HEK293 (cell line): ENCODE data around the gene CITED4.

Experiments
- CTCF ChIA-PET: fragments of 350-600 bp; formaldehyde crosslinking; extraction: SDS; loops from one replicate; lab custom pipeline; 2021; ENCODE audit warnings: antibody characterized with exemption; lab: Yijun Ruan, JAX
- POLR2A ChIA-PET: fragments of 300-600 bp; formaldehyde crosslinking; extraction: SDS; loops from one replicate; lab custom pipeline; 2020; ENCODE audit warnings: antibody characterized with exemption, inconsistent platforms; lab: Yijun Ruan, JAX
- H3K27ac ChIP-seq: fragments of 200-500 bp; sonication (Bioruptor generic); 2 replicates; pipeline ENCODE4 v1.5.1; 2014; ENCODE audit warnings: low read depth, low read length, control low read depth, inconsistent platforms; ENCODE audit errors: extremely low read depth
- H3K36me3 ChIP-seq, 2 experiments: fragments of 200-500 bp in 1 of 2; sonication (Bioruptor generic) in 1 of 2; 1 replicate in 1 of 2; 2 replicates in 1 of 2; pipeline ENCODE4 v1.5.1; 2014 to 2017; ENCODE audit warnings: inconsistent platforms in 2 of 2, low read length in 2 of 2; ENCODE audit not compliant: control insufficient read depth in 2 of 2, insufficient read depth in 1 of 2
- H3K4me1 ChIP-seq: fragments of 200-500 bp; sonication (Bioruptor generic); 2 replicates; pipeline ENCODE4 v1.5.1; 2014; ENCODE audit warnings: mild to moderate bottlenecking, low read length, inconsistent platforms; ENCODE audit not compliant: control insufficient read depth, insufficient read depth
- H3K4me3 ChIP-seq: 2 replicates; pipeline ENCODE4 v1.5.1; 2011; ENCODE audit warnings: low read depth, mild to moderate bottlenecking, control low read depth, low read length, moderate library complexity
- H3K9me3 ChIP-seq: fragments of 200-500 bp; sonication (Bioruptor generic); 2 replicates; pipeline ENCODE4 v1.5.1; 2014; ENCODE audit warnings: low read depth, low read length, inconsistent platforms; ENCODE audit not compliant: control insufficient read depth, insufficient read depth
- EGR2 ChIP-seq: fragments of 450-650 bp; formaldehyde crosslinking; IDR thresholded peaks from 2 replicates; pipeline ENCODE4 v1.5.1; 2016; ENCODE audit warnings: low read depth, missing biosample characterization, missing genetic modification characterization
- SALL2 ChIP-seq: fragments of 450-650 bp; formaldehyde crosslinking; IDR thresholded peaks from 2 replicates; pipeline ENCODE4 v1.5.0; 2017; ENCODE audit warnings: missing biosample characterization, mild to moderate bottlenecking, missing genetic modification characterization, borderline replicate concordance
- ZBTB17 ChIP-seq: fragments of 450-650 bp; formaldehyde crosslinking; IDR thresholded peaks from 2 replicates; pipeline ENCODE4 v1.5.1; 2016; ENCODE audit warnings: missing biosample characterization, missing genetic modification characterization
- ZEB2 ChIP-seq: fragments of 450-650 bp; formaldehyde crosslinking; IDR thresholded peaks from 2 replicates; pipeline ENCODE4 v1.5.1; 2016; ENCODE audit warnings: missing biosample characterization, missing genetic modification characterization
- ZFHX2 ChIP-seq: fragments of 450-650 bp; formaldehyde crosslinking; conservative IDR thresholded peaks from 2 replicates; pipeline ENCODE4 v1.5.1; 2016; ENCODE audit warnings: missing biosample characterization, missing genetic modification characterization
- ZNF169 ChIP-seq: fragments of 450-650 bp; formaldehyde crosslinking; IDR thresholded peaks from 2 replicates; pipeline ENCODE4 v1.5.1; 2016; ENCODE audit warnings: missing biosample characterization, missing genetic modification characterization
- ZNF184 ChIP-seq: fragments of 450-650 bp; IDR thresholded peaks from 2 replicates; pipeline ENCODE4 v1.5.1; 2018; ENCODE audit warnings: missing biosample characterization, mild to moderate bottlenecking, missing genetic modification characterization
- ZNF350 ChIP-seq: fragments of 450-650 bp; formaldehyde crosslinking; IDR thresholded peaks from 2 replicates; pipeline ENCODE4 v1.5.0; 2017; ENCODE audit warnings: missing biosample characterization, mild to moderate bottlenecking, missing genetic modification characterization
- ZNF549 ChIP-seq: fragments of 450-650 bp; IDR thresholded peaks from 2 replicates; pipeline ENCODE4 v1.5.1; 2018; ENCODE audit warnings: missing biosample characterization, missing genetic modification characterization, mild to moderate bottlenecking, inconsistent platforms, moderate library complexity
- ZNF558 ChIP-seq: fragments of 450-650 bp; formaldehyde crosslinking; IDR thresholded peaks from 2 replicates; pipeline ENCODE4 v1.5.1; 2016; ENCODE audit warnings: missing biosample characterization, missing genetic modification characterization
- ZNF626 ChIP-seq: fragments of 450-650 bp; sonication (Bioruptor Pico); formaldehyde crosslinking; IDR thresholded peaks from 2 replicates; pipeline ENCODE4 v1.5.1; 2018; ENCODE audit warnings: missing biosample characterization, missing genetic modification characterization, inconsistent platforms
- ZNF701 ChIP-seq: fragments of 450-650 bp; formaldehyde crosslinking; IDR thresholded peaks from 2 replicates; pipeline ENCODE4 v1.5.1; 2016; ENCODE audit warnings: missing biosample characterization, missing genetic modification characterization
- ZNF830 ChIP-seq: fragments of 450-650 bp; IDR thresholded peaks from 2 replicates; pipeline ENCODE4 v1.5.0; 2018; ENCODE audit warnings: missing biosample characterization, missing genetic modification characterization, low read depth, mild to moderate bottlenecking, moderate library complexity
- ZNF843 ChIP-seq: fragments of 450-650 bp; formaldehyde crosslinking; IDR thresholded peaks from 2 replicates; pipeline ENCODE4 v1.5.1; 2016; ENCODE audit warnings: missing biosample characterization, missing genetic modification characterization
- ZSCAN30 ChIP-seq: fragments of 450-650 bp; IDR thresholded peaks from 2 replicates; pipeline ENCODE4 v1.5.1; 2018; ENCODE audit warnings: missing biosample characterization, mild to moderate bottlenecking, missing genetic modification characterization, moderate library complexity
- TF ChIP-seq, protein P1 (sequence below): fragments of 450-650 bp; formaldehyde crosslinking; IDR thresholded peaks from 2 replicates; pipeline ENCODE4 v1.5.1; 2016; ENCODE audit warnings: missing biosample characterization, missing genetic modification characterization
- TF ChIP-seq, protein P2 (sequence below): fragments of 450-650 bp; formaldehyde crosslinking; IDR thresholded peaks from 2 replicates; pipeline ENCODE4 v1.5.1; 2016; ENCODE audit warnings: missing biosample characterization, missing genetic modification characterization, borderline replicate concordance
- TF ChIP-seq, protein P3 (sequence below): fragments of 450-650 bp; formaldehyde crosslinking; IDR thresholded peaks from 2 replicates; pipeline ENCODE4 v1.5.1; 2017; ENCODE audit warnings: missing biosample characterization, missing genetic modification characterization
- TF ChIP-seq, protein P4 (sequence below): fragments of 450-650 bp; formaldehyde crosslinking; conservative IDR thresholded peaks from 2 replicates; pipeline ENCODE4 v1.5.1; 2016; ENCODE audit warnings: low read depth, missing biosample characterization, missing genetic modification characterization

Gene CITED4

DNA sequence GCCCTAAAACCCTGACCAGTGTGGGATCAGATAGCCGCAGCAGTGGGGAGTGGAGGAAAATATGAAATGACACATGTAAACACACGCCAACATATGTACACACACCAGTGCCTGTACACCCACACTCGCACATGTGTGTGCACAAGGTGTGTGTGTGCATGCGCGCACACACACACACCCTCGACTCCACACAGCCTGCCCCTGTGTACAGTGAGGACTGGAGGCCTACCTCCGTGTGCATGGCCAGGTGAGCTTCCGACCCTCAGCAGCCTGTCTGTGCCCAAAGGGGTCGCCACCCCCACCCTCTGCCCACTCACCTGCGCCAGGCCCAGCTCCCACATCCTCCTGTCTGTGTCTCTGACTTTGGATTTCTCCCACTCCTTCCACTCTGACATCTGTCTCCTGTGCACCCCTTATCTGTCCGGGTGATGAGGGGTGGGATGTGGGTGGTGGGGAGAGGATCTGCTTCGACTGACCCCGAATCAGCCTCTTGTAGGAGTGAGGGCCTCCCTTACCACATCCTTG lies 31.7 kb downstream of the CITED4 start:
- Histone ChIP-seq H3K27ac (no peak overlapping the region), H3K9me3 (no peaks in the 10 kb centered on the region), H3K36me3 (no peaks in the 10 kb centered on the region), H3K4me3 (no peak overlapping the region), H3K4me1 (no peaks in the 10 kb centered on the region)
- TF ChIP-seq ZFHX2 (tag by site-specific recombination) (peak; percentile 68), EGR2 (peak; percentile 75), ZEB2 (tag by site-specific recombination) (no peak)
- ChIA-PET CTCF (interaction anchor here (0.6 kb wide), 1 partner anchor 18 kb away, joined by 4 read pairs; no protein-coding TSS in a partner anchor), POLR2A (interaction anchor here (0.6 kb wide), 1 partner anchor 1860 kb away, joined by 4 read pairs; no protein-coding TSS in a partner anchor)

DNA sequence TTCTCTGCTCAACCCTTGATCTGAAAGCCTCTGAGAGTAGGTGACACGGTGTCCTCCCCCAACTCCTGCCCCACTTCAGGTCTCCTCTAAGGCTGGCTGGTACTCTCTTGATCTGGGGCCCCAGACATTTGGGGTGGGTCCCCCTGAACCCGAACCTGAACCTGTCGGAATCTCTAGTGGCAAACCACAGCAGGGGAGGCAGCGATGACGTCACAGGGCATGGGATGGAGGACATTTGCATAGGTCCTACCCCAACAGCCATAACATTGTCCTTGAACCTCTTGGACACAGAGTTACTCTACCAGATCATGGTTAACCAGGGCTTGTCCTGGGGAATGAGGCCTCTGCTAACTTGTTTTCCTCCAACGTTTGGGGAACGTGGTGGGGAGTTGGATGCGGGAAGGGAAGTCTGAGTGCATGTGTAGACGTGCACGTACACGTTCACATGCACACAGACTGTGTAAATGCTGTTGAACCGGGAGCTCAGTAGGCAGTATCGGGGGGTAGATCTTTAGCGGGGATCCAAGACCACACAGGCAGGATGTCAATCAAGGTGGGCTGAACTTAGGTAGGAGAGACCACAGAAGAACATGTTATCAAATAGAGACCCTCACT lies 32.4 kb downstream of the CITED4 start:
- TF ChIP-seq, protein P1, sequence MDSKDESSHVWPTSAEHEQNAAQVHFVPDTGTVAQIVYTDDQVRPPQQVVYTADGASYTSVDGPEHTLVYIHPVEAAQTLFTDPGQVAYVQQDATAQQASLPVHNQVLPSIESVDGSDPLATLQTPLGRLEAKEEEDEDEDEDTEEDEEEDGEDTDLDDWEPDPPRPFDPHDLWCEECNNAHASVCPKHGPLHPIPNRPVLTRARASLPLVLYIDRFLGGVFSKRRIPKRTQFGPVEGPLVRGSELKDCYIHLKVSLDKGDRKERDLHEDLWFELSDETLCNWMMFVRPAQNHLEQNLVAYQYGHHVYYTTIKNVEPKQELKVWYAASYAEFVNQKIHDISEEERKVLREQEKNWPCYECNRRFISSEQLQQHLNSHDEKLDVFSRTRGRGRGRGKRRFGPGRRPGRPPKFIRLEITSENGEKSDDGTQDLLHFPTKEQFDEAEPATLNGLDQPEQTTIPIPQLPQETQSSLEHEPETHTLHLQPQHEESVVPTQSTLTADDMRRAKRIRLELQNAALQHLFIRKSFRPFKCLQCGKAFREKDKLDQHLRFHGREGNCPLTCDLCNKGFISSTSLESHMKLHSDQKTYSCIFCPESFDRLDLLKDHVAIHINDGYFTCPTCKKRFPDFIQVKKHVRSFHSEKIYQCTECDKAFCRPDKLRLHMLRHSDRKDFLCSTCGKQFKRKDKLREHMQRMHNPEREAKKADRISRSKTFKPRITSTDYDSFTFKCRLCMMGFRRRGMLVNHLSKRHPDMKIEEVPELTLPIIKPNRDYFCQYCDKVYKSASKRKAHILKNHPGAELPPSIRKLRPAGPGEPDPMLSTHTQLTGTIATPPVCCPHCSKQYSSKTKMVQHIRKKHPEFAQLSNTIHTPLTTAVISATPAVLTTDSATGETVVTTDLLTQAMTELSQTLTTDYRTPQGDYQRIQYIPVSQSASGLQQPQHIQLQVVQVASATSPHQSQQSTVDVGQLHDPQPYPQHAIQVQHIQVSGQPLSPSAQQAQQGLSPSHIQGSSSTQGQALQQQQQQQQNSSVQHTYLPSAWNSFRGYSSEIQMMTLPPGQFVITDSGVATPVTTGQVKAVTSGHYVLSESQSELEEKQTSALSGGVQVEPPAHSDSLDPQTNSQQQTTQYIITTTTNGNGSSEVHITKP: no peak
- TF ChIP-seq ZNF843: no peak
- no peak for TF ChIP-seq ZNF626
- TF ChIP-seq ZNF549 (tag by site-specific recombination): no peak
- no peak for TF ChIP-seq ZNF169 (tag by site-specific recombination)
- no peak for TF ChIP-seq SALL2
- TF ChIP-seq ZNF184 (tag by site-specific recombination): no peak
- TF ChIP-seq, protein P2, sequence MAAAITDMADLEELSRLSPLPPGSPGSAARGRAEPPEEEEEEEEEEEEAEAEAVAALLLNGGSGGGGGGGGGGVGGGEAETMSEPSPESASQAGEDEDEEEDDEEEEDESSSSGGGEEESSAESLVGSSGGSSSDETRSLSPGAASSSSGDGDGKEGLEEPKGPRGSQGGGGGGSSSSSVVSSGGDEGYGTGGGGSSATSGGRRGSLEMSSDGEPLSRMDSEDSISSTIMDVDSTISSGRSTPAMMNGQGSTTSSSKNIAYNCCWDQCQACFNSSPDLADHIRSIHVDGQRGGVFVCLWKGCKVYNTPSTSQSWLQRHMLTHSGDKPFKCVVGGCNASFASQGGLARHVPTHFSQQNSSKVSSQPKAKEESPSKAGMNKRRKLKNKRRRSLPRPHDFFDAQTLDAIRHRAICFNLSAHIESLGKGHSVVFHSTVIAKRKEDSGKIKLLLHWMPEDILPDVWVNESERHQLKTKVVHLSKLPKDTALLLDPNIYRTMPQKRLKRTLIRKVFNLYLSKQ: no peak
- no peak for TF ChIP-seq ZNF830 (tag by site-specific recombination)
- TF ChIP-seq, protein P3, sequence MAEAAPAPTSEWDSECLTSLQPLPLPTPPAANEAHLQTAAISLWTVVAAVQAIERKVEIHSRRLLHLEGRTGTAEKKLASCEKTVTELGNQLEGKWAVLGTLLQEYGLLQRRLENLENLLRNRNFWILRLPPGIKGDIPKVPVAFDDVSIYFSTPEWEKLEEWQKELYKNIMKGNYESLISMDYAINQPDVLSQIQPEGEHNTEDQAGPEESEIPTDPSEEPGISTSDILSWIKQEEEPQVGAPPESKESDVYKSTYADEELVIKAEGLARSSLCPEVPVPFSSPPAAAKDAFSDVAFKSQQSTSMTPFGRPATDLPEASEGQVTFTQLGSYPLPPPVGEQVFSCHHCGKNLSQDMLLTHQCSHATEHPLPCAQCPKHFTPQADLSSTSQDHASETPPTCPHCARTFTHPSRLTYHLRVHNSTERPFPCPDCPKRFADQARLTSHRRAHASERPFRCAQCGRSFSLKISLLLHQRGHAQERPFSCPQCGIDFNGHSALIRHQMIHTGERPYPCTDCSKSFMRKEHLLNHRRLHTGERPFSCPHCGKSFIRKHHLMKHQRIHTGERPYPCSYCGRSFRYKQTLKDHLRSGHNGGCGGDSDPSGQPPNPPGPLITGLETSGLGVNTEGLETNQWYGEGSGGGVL (tag by site-specific recombination): no peak
- no peak for TF ChIP-seq ZNF350 (tag by site-specific recombination)
- TF ChIP-seq ZBTB17: no peak
- TF ChIP-seq ZSCAN30 (tag by site-specific recombination): no peak
- TF ChIP-seq, protein P4, sequence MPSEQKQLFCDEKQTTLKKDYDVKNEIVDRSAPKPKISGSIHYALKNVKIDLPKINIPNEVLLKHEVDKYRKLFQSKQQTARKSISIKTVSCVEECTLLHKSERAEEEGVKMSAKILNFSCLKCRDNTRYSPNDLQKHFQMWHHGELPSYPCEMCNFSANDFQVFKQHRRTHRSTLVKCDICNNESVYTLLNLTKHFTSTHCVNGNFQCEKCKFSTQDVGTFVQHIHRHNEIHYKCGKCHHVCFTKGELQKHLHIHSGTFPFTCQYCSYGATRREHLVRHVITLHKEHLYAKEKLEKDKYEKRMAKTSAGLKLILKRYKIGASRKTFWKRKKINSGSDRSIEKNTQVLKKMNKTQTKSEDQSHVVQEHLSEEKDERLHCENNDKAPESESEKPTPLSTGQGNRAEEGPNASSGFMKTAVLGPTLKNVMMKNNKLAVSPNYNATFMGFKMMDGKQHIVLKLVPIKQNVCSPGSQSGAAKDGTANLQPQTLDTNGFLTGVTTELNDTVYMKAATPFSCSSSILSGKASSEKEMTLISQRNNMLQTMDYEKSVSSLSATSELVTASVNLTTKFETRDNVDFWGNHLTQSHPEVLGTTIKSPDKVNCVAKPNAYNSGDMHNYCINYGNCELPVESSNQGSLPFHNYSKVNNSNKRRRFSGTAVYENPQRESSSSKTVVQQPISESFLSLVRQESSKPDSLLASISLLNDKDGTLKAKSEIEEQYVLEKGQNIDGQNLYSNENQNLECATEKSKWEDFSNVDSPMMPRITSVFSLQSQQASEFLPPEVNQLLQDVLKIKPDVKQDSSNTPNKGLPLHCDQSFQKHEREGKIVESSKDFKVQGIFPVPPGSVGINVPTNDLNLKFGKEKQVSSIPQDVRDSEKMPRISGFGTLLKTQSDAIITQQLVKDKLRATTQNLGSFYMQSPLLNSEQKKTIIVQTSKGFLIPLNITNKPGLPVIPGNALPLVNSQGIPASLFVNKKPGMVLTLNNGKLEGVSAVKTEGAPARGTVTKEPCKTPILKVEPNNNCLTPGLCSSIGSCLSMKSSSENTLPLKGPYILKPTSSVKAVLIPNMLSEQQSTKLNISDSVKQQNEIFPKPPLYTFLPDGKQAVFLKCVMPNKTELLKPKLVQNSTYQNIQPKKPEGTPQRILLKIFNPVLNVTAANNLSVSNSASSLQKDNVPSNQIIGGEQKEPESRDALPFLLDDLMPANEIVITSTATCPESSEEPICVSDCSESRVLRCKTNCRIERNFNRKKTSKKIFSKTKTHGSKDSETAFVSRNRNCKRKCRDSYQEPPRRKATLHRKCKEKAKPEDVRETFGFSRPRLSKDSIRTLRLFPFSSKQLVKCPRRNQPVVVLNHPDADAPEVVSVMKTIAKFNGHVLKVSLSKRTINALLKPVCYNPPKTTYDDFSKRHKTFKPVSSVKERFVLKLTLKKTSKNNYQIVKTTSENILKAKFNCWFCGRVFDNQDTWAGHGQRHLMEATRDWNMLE (tag by site-specific recombination): no peak
- TF ChIP-seq ZNF701: no peak
- TF ChIP-seq ZNF558 (tag by site-specific recombination): no peak
- Histone ChIP-seq H3K36me3 (no peaks in the 10 kb centered on the region), H3K27ac (no peak overlapping the region), H3K9me3 (no peaks in the 10 kb centered on the region), H3K4me1 (no peaks in the 10 kb centered on the region), H3K4me3 (no peak overlapping the region)
- ChIA-PET POLR2A (no interaction called here), CTCF (no interaction called here)
